T-helper 2 cell treated with Interferon-gamma antibody and Interleukin-4, amounts not matched to agents 5 μg/mL and 100 μg/mL, for 36 hours (primary cell): ENCODE measurements around the gene DNAJC3.
"Not testable (repeated sequence)": the region's sequence is repeated elsewhere in the genome, so short reads cannot be mapped to it uniquely, and the experiment has no call there.

Source experiments
- DNase-seq: peaks from one replicate; pipeline ENCODE4 v3.0.0; 2021; ENCODE audit warnings: low spot score
- H3K27ac Mint-ChIP-seq: one replicate; pipeline ENCODE4 v1.8.0; 2021; ENCODE audit warnings: mild to moderate bottlenecking, mixed read lengths
- H3K27me3 Mint-ChIP-seq: one replicate; pipeline ENCODE4 v1.8.0; 2021; ENCODE audit warnings: low read depth, mixed read lengths
- H3K36me3 Mint-ChIP-seq: one replicate; pipeline ENCODE4 v1.8.0; 2021; ENCODE audit warnings: low read depth, mixed read lengths
- H3K4me1 Mint-ChIP-seq: one replicate; pipeline ENCODE4 v1.8.0; 2021; ENCODE audit warnings: low read depth, mixed read lengths
- H3K4me3 Mint-ChIP-seq: one replicate; pipeline ENCODE4 v1.8.0; 2022; ENCODE audit warnings: mild to moderate bottlenecking, moderate library complexity, mixed read lengths
- H3K9me3 Mint-ChIP-seq: one replicate; pipeline ENCODE4 v1.8.0; 2021; ENCODE audit warnings: mixed read lengths

The DNAJC3 gene

GRCh38 chr13:95650696-95651095, 26.2 kb upstream of the DNAJC3 start:
- no peak for DNase-seq
- Mint-ChIP-seq H3K4me3 (no peak overlapping the region), H3K36me3 (no peaks in the 10 kb centered on the region), H3K9me3 (no peaks in the 10 kb centered on the region), H3K27me3 (peaks cover 20% of the 10 kb centered on the region), H3K27ac (no peak overlapping the region), H3K4me1 (no peaks in the 10 kb centered on the region)

- H3K36me3 Mint-ChIP-seq, result no peaks in the 10 kb centered on the region
- no peak overlapping the region for H3K27ac Mint-ChIP-seq
- DNase-seq, result no peak
- H3K9me3 Mint-ChIP-seq, result no peaks in the 10 kb centered on the region
- no peaks in the 10 kb centered on the region for H3K4me1 Mint-ChIP-seq
- H3K27me3 Mint-ChIP-seq, result peaks cover 17% of the 10 kb centered on the region
- no peak overlapping the region for H3K4me3 Mint-ChIP-seq
Measured at GRCh38 chr13:95652244-95652764, 24.6 kb upstream of the DNAJC3 start.

DNA sequence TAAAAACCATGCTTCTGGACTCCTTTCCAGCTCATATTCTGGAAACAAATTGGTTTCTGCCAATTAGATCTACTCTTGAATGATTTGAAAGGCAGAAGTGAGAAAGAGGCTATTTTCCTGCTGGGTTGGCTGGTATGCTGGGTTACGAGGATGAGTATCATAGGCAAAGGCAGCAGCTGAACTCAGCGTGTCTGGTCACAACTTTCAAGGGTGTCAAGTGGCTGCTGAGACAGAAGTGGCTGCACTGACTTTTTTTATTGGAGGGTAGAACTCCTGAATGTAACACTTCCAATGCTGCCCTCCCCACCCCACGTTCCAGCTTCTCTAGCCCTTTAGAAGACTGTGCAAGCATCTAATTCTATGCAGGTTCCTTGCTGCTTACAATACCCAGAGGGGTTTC, 24.1 kb upstream of the DNAJC3 start:
- H3K27me3 Mint-ChIP-seq, result peaks cover 14% of the 10 kb centered on the region
- no peaks in the 10 kb centered on the region for H3K9me3 Mint-ChIP-seq
- DNase-seq, result no peak
- no peak overlapping the region for H3K27ac Mint-ChIP-seq
- H3K36me3 Mint-ChIP-seq, result no peaks in the 10 kb centered on the region
- H3K4me1 Mint-ChIP-seq, result no peaks in the 10 kb centered on the region
- H3K4me3 Mint-ChIP-seq, result no peak overlapping the region

- Mint-ChIP-seq H3K4me3 (no peak overlapping the region), H3K27me3 (peaks cover 21% of the 10 kb centered on the region), H3K36me3 (no peaks in the 10 kb centered on the region)
Measured at GRCh38 chr13:95656386-95657015, 20.4 kb upstream of the DNAJC3 start.

GRCh38 chr13:95659500-95659899, 17.4 kb upstream of the DNAJC3 start:
- no peaks in the 10 kb centered on the region for H3K36me3 Mint-ChIP-seq
- no peaks in the 10 kb centered on the region for H3K4me1 Mint-ChIP-seq
- H3K4me3 Mint-ChIP-seq, result no peak overlapping the region
- no peak for DNase-seq
- H3K27me3 Mint-ChIP-seq, result peaks cover 22% of the 10 kb centered on the region
- H3K27ac Mint-ChIP-seq, result no peak overlapping the region
- H3K9me3 Mint-ChIP-seq, result peaks cover under 1% of the 10 kb centered on the region

More at GRCh38 chr13:95656386-95657015, 20.4 kb upstream of the DNAJC3 start:
- Mint-ChIP-seq H3K9me3 (no peaks in the 10 kb centered on the region), H3K4me1 (no peaks in the 10 kb centered on the region), H3K27ac (no peak overlapping the region)
- no peak for DNase-seq

- Mint-ChIP-seq H3K36me3 (no peaks in the 10 kb centered on the region), H3K27me3 (peaks cover 29% of the 10 kb centered on the region), H3K9me3 (peaks cover 11% of the 10 kb centered on the region), H3K27ac (no peak overlapping the region), H3K4me1 (no peaks in the 10 kb centered on the region), H3K4me3 (no peak overlapping the region)
- no peak for DNase-seq
Measured at GRCh38 chr13:95660981-95661581, 15.9 kb upstream of the DNAJC3 start.

GRCh38 chr13:95667235-95667634, 9.7 kb upstream of the DNAJC3 start:
- peaks cover 51% of the 10 kb centered on the region for H3K9me3 Mint-ChIP-seq
- H3K4me1 Mint-ChIP-seq, H3K4me3 Mint-ChIP-seq, H3K27ac Mint-ChIP-seq, DNase-seq, H3K36me3 Mint-ChIP-seq: not testable (repeated sequence)
- peaks cover 30% of the 10 kb centered on the region for H3K27me3 Mint-ChIP-seq

- DNase-seq, result no peak
- H3K4me3 Mint-ChIP-seq, result no peak overlapping the region
- peaks cover 15% of the 10 kb centered on the region for H3K4me1 Mint-ChIP-seq
Measured at GRCh38 chr13:95671597-95671996, 5.3 kb upstream of the DNAJC3 start.

GRCh38 chr13:95676105-95676761, 706 bp upstream of the DNAJC3 start:
- Mint-ChIP-seq H3K27ac (peak overlapping the region; percentile 92), H3K9me3 (peaks cover 5% of the 10 kb centered on the region), H3K4me3 (peak overlapping the region; percentile 91), H3K4me1 (peaks cover 32% of the 10 kb centered on the region), H3K27me3 (peaks cover 2% of the 10 kb centered on the region), H3K36me3 (peaks cover 31% of the 10 kb centered on the region)
- DNase-seq, result peak; percentile 10

More at GRCh38 chr13:95671597-95671996, 5.3 kb upstream of the DNAJC3 start:
- Mint-ChIP-seq H3K27ac (no peak overlapping the region), H3K27me3 (peaks cover 14% of the 10 kb centered on the region), H3K9me3 (peaks cover 39% of the 10 kb centered on the region), H3K36me3 (peaks cover 17% of the 10 kb centered on the region)

DNA sequence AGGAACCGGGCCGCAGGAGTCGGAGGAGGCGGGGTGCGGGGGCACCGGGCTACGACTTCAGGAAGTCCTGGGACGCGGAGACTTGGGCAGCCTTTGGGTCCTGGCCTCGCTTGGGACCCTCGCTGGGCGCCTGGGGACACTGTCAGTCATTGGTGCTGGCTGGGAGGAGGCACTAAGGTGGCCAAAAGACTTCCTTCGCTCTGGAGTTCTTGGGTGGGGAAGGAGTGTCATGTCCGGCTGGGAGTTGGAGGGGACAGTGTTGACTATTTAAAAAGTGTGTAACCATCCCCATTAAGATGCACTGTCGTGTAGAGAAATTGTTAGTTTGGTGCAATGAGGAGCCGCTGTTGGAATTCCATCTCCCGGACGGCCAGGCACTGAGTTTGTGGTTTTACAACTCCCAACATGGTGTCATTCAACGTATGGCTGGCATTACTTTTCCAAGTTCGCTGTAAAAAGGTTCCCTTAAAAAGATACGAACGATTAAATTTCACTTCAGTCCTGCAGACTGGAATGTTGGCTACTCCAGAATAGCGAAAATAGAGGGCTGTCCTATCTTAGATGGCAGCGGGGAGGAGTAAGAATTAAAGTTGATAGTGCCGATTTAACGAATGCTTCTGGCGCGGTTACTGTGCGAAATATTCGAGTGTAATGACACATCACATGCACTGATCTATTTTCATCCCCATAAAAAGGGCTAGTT, 776 bp downstream of the DNAJC3 start:
- Mint-ChIP-seq H3K4me3 (peak overlapping the region; percentile 91), H3K9me3 (peaks cover 4% of the 10 kb centered on the region), H3K27ac (peak overlapping the region; percentile 83), H3K36me3 (peaks cover 34% of the 10 kb centered on the region), H3K4me1 (peaks cover 35% of the 10 kb centered on the region), H3K27me3 (peaks cover 2% of the 10 kb centered on the region)
- DNase-seq, result no peak

DNA sequence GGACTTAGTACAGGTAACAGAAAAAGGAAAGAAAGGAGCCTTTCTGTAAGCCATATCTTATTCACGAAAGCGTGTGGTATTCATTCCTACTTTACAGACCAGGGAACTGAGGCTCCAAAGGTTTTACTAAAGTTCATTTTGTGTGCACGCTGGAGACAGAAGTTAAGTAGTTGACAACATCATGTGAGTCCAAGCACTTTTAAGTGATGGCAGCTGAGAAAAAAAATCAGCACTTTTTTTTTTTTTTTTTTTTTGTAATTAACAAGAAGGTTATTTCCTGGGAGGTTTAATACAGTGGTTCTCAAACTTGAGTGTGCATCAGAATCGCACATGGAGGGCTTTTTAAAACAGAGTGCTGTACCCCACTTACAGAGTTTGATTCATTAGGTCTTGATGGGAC, 2.0 kb downstream of the DNAJC3 start:
- H3K4me1 Mint-ChIP-seq, result peaks cover 36% of the 10 kb centered on the region
- peak overlapping the region; percentile 91 for H3K4me3 Mint-ChIP-seq
- no peak overlapping the region for H3K27ac Mint-ChIP-seq
- no peak for DNase-seq
- peaks cover 33% of the 10 kb centered on the region for H3K36me3 Mint-ChIP-seq
- no peaks in the 10 kb centered on the region for H3K27me3 Mint-ChIP-seq
- H3K9me3 Mint-ChIP-seq, result peaks cover 4% of the 10 kb centered on the region

- H3K27ac Mint-ChIP-seq, result no peak overlapping the region
- no peak overlapping the region for H3K4me3 Mint-ChIP-seq
- peaks cover 8% of the 10 kb centered on the region for H3K9me3 Mint-ChIP-seq
- peaks cover 39% of the 10 kb centered on the region for H3K4me1 Mint-ChIP-seq
- H3K27me3 Mint-ChIP-seq, result no peaks in the 10 kb centered on the region
- peaks cover 35% of the 10 kb centered on the region for H3K36me3 Mint-ChIP-seq
- DNase-seq, result no peak
Measured at GRCh38 chr13:95679722-95680121, 2.8 kb downstream of the DNAJC3 start.

DNA sequence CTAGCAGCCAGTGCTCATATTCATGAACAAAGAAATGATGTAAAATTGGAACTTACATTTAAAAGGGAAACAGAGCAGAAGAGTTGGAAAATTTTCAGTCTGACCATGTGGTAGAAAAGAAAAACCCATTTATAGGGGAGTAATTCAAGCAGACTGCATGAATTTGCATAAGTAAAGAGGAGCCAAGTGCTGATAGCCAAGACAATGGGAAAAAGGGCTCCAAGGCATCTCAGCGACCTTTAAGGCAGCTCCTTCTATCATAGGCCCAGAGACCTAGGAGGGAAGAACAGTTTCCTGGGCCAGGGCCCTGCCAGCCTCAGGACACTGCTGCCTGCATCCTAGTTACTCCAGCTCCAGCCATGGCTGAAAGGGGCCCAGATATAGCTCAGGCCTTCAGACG, 7.5 kb downstream of the DNAJC3 start:
- Mint-ChIP-seq H3K9me3 (peaks cover 42% of the 10 kb centered on the region), H3K4me1 (peaks cover 33% of the 10 kb centered on the region), H3K27ac (no peak overlapping the region), H3K36me3 (peaks cover 44% of the 10 kb centered on the region), H3K4me3 (no peak overlapping the region), H3K27me3 (no peaks in the 10 kb centered on the region)
- DNase-seq, result no peak

GRCh38 chr13:95684960-95685359, 8.0 kb downstream of the DNAJC3 start:
- H3K9me3 Mint-ChIP-seq, result peaks cover 45% of the 10 kb centered on the region
- peaks cover 31% of the 10 kb centered on the region for H3K4me1 Mint-ChIP-seq
- not testable (repeated sequence) for DNase-seq, H3K4me3 Mint-ChIP-seq, H3K27ac Mint-ChIP-seq, H3K27me3 Mint-ChIP-seq
- peaks cover 43% of the 10 kb centered on the region for H3K36me3 Mint-ChIP-seq
